C4-2B (cell line): Measurements from ENCODE around the gene CSNK1A1L.

Experiments
- ZFX ChIP-seq: fragments of 450-650 bp; IDR thresholded peaks from 2 replicates; pipeline ENCODE4 v1.6.1; 2017
- TF ChIP-seq, protein P1 (sequence below): fragments of 450-650 bp; conservative IDR thresholded peaks from 2 replicates; pipeline ENCODE4 v1.5.1; 2017; ENCODE audit warnings: mild to moderate bottlenecking

DNA sequence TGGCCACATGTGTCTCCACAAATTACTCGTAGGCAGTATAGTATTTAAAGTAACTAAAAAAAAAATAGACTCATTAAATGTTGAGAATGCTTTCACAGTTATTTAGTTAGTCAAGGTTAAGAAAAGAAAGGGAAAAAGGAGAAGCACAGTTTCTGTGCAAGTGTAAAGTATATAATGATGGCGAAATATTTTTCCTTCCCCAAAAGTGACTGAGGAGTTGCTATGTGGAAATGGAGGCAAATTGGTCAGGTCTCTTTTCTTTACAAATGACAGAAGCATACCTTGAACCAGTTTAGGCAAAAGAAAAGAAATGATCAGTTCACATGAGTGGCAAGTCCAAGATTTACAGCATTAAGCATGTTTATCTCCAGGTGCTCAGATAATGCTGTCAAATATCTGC, 18.0 kb downstream of the CSNK1A1L start:
- TF ChIP-seq, protein P1, sequence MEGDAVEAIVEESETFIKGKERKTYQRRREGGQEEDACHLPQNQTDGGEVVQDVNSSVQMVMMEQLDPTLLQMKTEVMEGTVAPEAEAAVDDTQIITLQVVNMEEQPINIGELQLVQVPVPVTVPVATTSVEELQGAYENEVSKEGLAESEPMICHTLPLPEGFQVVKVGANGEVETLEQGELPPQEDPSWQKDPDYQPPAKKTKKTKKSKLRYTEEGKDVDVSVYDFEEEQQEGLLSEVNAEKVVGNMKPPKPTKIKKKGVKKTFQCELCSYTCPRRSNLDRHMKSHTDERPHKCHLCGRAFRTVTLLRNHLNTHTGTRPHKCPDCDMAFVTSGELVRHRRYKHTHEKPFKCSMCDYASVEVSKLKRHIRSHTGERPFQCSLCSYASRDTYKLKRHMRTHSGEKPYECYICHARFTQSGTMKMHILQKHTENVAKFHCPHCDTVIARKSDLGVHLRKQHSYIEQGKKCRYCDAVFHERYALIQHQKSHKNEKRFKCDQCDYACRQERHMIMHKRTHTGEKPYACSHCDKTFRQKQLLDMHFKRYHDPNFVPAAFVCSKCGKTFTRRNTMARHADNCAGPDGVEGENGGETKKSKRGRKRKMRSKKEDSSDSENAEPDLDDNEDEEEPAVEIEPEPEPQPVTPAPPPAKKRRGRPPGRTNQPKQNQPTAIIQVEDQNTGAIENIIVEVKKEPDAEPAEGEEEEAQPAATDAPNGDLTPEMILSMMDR, result no peak
- no peak for TF ChIP-seq ZFX
